Epithelial cell of alveolus of lung (primary cell): ENCODE data around the gene DACT2. TPM values are rescaled to one million over a fixed set of nuclear protein-coding genes. Genes with fewer than 3 reads are reported as not detected.

Source experiments
- total RNA-seq: library from RNA; depleted of rRNA; stranded (reverse); fragments of >200 nt; gene quantifications from 2 replicates; pipeline ENCODE4 v1.2.1, GENCODE V29; 2015

DACT2 gene
- total RNA-seq = 0.39 TPM in 1 of 2 replicates, not detected in the other

DNA sequence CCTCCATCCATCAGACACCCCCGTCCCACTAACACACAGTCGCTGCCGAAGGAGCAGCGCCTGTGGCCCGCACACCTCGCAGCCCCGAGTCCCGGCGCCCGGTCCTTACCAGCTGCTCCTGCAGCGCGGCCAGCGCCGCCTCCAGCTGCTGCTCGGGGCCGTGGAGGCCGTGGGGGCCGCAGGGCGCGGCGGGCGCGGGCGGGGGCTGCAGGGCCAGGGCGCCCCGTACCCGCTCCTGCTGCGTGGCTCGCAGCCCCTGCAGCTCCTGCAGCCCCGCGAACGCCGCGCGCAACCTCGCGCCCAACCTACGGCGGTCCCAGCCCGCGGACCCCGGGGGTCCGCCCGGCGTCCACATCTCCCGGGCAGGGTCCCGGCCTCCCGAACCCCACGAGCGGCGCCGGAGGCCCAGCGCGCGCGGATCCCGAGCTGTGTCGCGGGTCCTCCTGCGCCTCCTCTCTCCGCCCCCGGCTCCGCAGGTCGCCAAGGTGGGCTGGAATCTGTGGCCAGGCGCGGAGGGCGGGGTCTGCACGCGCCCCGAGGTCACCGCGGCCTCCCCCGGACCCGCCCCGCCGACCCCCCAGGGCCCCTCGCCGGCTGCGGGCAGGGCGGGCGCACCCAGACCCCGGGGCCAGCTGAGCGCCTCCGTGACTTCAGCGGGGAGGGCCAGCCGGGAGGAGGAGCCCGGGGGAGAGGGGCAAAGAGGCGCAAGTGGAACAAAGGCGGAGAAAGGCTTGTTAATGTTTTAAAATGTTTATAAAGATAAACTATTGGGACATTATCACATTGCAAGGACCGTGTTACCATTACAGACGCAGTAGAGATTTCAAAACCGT lies at the start of gene DACT2:
DACT2 (minus strand) TSS at position 499 of the 833 bp plus-strand sequence; CDS start at position 355, 144 bp downstream.

Other genes starting within 250 kb of the DACT2 start
- gene FRMD1, start 240.6 kb downstream of the DACT2 start, total RNA-seq = not detected in 2 replicates
- not detected in 2 replicates for gene SMOC2, start 121.4 kb upstream of the DACT2 start, total RNA-seq